ENCODE results near the gene FBN1.

Gene FBN1

GRCh38 chr15:48652510-48653076 is 7.1 kb upstream of the FBN1 start:
- DNase-seq (ENCODE audit: low read depth), result no peak

GRCh38 chr15:48650931-48651330 is 5.4 kb upstream of the FBN1 start:
- DNase-seq (ENCODE audit: low read depth), result no peak

- no peak for DNase-seq (ENCODE audit: low read depth)
These were observed 2.5 kb upstream of the FBN1 start for GRCh38 chr15:48647962-48648361.

- DNase-seq (ENCODE audit: low read depth), result no peak
These were observed 822 bp upstream of the FBN1 start for GRCh38 chr15:48646331-48646730.

GRCh38 chr15:48644827-48645557 is 517 bp downstream of the FBN1 start:
- no peak for DNase-seq (ENCODE audit: low read depth)

GRCh38 chr15:48644467-48644826 is 1.1 kb downstream of the FBN1 start:
- DNase-seq (ENCODE audit: low read depth), result no peak

GRCh38 chr15:48643776-48644466 is 1.6 kb downstream of the FBN1 start:
- no peak for DNase-seq (ENCODE audit: low read depth)

GRCh38 chr15:48643206-48643605 is 2.3 kb downstream of the FBN1 start:
- no peak for DNase-seq (ENCODE audit: low read depth)

- DNase-seq (ENCODE audit: low read depth), result no peak
These were observed 2.7 kb downstream of the FBN1 start for GRCh38 chr15:48642795-48643194.

GRCh38 chr15:48641416-48641815 is 4.1 kb downstream of the FBN1 start:
- no peak for DNase-seq (ENCODE audit: low read depth)

- DNase-seq (ENCODE audit: low read depth), result no peak
These were observed 6.5 kb downstream of the FBN1 start for GRCh38 chr15:48638963-48639362.

GRCh38 chr15:48637639-48638038 is 7.9 kb downstream of the FBN1 start:
- no peak for DNase-seq (ENCODE audit: low read depth)

- DNase-seq (ENCODE audit: low read depth), result no peak
These were observed 9.0 kb downstream of the FBN1 start for GRCh38 chr15:48636511-48636910.

- no peak for DNase-seq (ENCODE audit: low read depth)
These were observed 10.6 kb downstream of the FBN1 start for GRCh38 chr15:48634893-48635292.

GRCh38 chr15:48634096-48634495 is 11.4 kb downstream of the FBN1 start:
- no peak for DNase-seq (ENCODE audit: low read depth)

GRCh38 chr15:48632651-48633050 is 12.9 kb downstream of the FBN1 start:
- no peak for DNase-seq (ENCODE audit: low read depth)

GRCh38 chr15:48631176-48631770 is 14.2 kb downstream of the FBN1 start:
- DNase-seq (ENCODE audit: low read depth), result no peak

GRCh38 chr15:48630245-48630644 is 15.3 kb downstream of the FBN1 start:
- no peak for DNase-seq (ENCODE audit: low read depth)

GRCh38 chr15:48628832-48629231 is 16.7 kb downstream of the FBN1 start:
- DNase-seq (ENCODE audit: low read depth), result no peak

- DNase-seq (ENCODE audit: low read depth), result no peak
These were observed 18.1 kb downstream of the FBN1 start for GRCh38 chr15:48627260-48627940.

GRCh38 chr15:48625126-48625525 is 20.4 kb downstream of the FBN1 start:
- DNase-seq (ENCODE audit: low read depth), result no peak

- DNase-seq (ENCODE audit: low read depth), result no peak
These were observed 20.8 kb downstream of the FBN1 start for GRCh38 chr15:48624700-48625099.

GRCh38 chr15:48623456-48623855 is 22.1 kb downstream of the FBN1 start:
- no peak for DNase-seq (ENCODE audit: low read depth)
